Activated T-helper 17 cell treated with anti-CD3 and anti-CD28 coated beads, Interleukin-2, amount 50 U/mL, for 72 hours (primary cell): ENCODE measurements around the gene RPL23. TPM values are rescaled to one million over a fixed set of nuclear protein-coding genes. Genes with fewer than 3 reads are reported as not detected.

Source experiments
- ATAC-seq: fragments of 150-1000 bp; cut with Tn5 transposase; replicated peaks from 2 replicates; pipeline ENCODE4 v1.10.0; 2021; ENCODE audit warnings: mild to moderate bottlenecking, moderate library complexity
- H3K27ac Mint-ChIP-seq: one replicate; pipeline ENCODE4 v1.8.0; 2022; ENCODE audit warnings: mixed read lengths
- H3K27me3 Mint-ChIP-seq: one replicate; pipeline ENCODE4 v1.8.0; 2022; ENCODE audit warnings: mixed read lengths
- H3K36me3 Mint-ChIP-seq: one replicate; pipeline ENCODE4 v1.8.0; 2022; ENCODE audit warnings: low read depth, mild to moderate bottlenecking, mixed read lengths
- H3K4me1 Mint-ChIP-seq: one replicate; pipeline ENCODE4 v1.8.0; 2022; ENCODE audit warnings: mixed read lengths
- H3K4me3 Mint-ChIP-seq: one replicate; pipeline ENCODE4 v1.8.0; 2022; ENCODE audit warnings: mild to moderate bottlenecking, mixed read lengths
- H3K9me3 Mint-ChIP-seq: one replicate; pipeline ENCODE4 v1.8.0; 2022; ENCODE audit warnings: mixed read lengths
- total RNA-seq, 2 donors: library from RNA; stranded (reverse); gene quantifications; one replicate each; pipeline ENCODE4 v1.2.3, GENCODE V29; 2022

The RPL23 gene
- total RNA-seq, 2 donors from 2014 or later, result 1,686 to 2,077 TPM

DNA sequence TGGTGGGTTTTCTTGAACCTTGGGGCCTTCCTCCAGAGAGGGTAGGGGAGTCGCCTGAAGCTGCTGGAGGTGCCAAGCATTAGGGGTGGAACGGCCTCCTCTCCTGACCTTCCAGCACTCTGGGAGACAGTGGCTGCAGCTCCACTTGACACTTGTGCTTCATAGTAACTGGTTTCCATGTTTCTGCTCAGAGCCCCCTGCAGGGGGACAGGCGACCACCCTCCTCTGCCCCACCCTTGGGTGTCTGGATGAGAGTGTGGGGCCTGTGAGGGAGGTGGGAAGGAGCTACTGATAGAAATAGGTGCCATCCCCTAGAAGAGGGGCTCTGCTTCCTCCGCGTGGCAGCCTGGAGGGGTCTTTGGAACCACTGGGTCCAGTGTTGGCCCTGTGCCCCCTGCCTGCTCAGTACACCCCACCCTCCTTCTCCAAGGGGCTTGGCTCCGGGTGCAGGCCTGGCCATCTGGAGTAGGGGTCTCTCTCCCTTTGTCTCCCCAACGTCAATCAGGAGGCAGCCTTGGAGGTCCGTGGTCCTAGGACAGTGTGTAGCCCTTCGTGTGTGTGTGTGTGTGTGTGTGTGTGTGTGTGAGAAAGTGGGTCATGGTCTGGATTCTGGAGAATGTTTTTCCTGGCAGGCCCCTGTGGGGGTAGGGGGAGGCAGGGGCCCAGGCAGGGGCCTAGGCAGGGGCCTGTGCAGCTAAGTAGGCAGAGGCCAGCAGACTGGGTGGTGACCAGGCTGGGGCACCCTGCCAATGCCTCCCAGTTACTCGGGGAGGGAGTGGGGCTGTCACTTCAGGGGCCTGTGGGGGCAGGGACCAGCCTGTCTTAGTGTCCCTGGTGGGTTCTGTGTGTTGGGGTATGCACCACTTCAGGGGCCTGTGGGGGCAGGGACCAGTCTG, 21.2 kb upstream of the RPL23 start:
- peaks cover 44% of the 10 kb centered on the region for H3K4me1 Mint-ChIP-seq
- no peaks in the 10 kb centered on the region for H3K27me3 Mint-ChIP-seq
- H3K4me3 Mint-ChIP-seq, result peak overlapping the region; percentile 85
- H3K9me3 Mint-ChIP-seq, result no peaks in the 10 kb centered on the region
- peak overlapping the region; percentile 50 for H3K27ac Mint-ChIP-seq
- ATAC-seq, result no peak
- peaks cover 71% of the 10 kb centered on the region for H3K36me3 Mint-ChIP-seq

DNA sequence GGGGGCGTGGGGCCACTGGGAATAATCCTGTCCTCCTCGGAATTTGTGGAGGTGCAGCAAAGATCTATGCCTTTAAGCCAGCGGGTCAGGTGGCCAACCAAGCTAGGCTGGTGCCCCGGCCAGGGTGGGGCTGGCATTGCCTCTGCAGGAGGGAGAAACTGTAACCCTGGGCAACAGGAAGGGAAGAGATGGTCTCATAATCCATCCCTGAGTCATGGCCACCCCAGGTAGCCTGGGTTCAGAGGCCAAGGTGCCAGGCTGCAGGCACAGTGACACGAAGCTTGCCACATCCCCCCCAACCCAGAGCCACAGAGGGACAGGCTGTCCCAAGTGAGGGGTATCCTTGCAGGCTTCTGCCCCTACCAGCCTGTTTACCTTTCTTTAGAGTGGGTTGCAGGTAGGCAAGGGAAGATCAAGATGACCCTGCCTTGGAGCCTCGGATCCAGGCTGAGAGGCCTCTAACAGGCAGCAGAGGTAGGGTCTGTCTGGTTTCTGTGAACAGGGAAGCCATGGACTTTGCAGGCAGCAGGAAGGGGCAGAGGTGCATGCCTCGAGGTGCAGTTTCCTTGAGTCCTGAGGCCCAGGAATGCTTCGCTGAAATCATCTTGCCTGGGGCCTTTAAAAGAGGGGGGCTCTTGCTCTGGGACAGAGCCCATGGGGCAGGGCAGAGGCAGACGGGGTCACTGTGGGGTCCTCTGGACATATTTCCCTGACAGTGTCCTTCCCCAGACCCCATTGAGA, 20.3 kb upstream of the RPL23 start:
- no peaks in the 10 kb centered on the region for H3K9me3 Mint-ChIP-seq
- H3K4me3 Mint-ChIP-seq, result peak overlapping the region; percentile 85
- H3K27ac Mint-ChIP-seq, result peak overlapping the region; percentile 50
- peaks cover 69% of the 10 kb centered on the region for H3K36me3 Mint-ChIP-seq
- no peak for ATAC-seq
- no peaks in the 10 kb centered on the region for H3K27me3 Mint-ChIP-seq
- H3K4me1 Mint-ChIP-seq, result peaks cover 46% of the 10 kb centered on the region

DNA sequence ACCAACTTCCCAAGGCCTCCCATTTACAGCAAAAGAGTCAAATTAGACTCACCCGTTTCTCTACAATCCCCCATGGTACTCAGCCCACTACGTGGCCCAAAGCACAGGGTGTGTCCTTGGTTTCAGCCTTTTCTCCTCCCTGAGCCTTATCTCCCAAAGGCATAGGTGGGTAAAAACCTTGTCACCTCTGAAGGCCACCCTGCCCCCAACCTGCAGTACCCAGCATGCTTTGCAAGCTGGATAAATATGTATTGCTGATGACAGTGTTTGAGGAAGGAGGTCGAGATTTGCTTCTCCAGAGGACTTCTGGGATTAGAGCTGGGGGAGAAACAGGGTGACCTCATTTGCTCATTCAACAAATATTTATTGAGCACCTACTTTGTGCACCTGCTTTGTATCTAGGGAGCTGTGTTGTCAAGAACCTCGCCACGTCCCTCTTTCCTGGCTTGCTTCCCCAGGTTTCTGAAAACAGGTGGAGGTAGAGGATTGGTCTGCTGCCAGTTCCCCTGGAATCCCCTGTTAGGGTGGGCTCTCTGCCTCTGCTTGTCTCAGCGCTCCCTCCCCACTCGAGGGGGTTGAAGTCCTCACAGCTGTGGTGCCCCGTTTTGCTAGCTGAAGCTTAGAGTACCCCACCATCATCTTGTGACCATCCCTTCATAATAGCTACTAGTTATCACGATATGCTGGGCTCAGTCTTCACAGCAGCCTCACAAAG, 19.3 kb upstream of the RPL23 start:
- H3K4me3 Mint-ChIP-seq, result peak overlapping the region; percentile 85
- H3K9me3 Mint-ChIP-seq, result no peaks in the 10 kb centered on the region

DNA sequence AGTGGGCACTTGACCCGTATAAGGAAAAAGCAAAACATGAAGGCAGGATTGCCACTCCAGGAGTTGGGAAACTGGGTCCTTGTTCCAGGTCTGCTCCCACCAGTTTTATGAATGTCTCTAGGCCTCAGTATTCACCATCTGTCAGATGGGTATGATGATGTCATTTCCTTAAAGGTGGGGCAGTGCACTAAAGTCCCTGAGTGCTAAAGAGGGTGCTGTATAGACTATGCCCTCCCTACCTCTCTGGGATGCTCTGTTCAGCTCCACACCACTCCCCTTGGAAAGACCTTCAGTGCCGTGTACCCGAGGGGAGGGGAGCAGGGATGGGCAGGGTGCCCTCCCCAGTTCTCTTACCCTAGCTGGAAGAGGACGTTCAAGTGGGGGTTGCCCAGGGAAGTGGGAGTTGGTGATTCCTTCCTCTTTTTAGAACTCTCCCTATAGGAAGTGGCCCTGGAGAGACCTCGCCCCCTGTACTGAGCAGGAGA, 18.5 kb upstream of the RPL23 start:
- Mint-ChIP-seq H3K27ac (peak overlapping the region; percentile 76), H3K4me3 (peak overlapping the region; percentile 85), H3K27me3 (no peaks in the 10 kb centered on the region), H3K36me3 (peaks cover 72% of the 10 kb centered on the region), H3K4me1 (peaks cover 53% of the 10 kb centered on the region), H3K9me3 (no peaks in the 10 kb centered on the region)
- no peak for ATAC-seq

More for the DNA sequence above, 19.3 kb upstream of the RPL23 start:
- no peak for ATAC-seq
- peaks cover 47% of the 10 kb centered on the region for H3K4me1 Mint-ChIP-seq
- H3K27me3 Mint-ChIP-seq, result no peaks in the 10 kb centered on the region
- H3K27ac Mint-ChIP-seq, result peak overlapping the region; percentile 76
- H3K36me3 Mint-ChIP-seq, result peaks cover 69% of the 10 kb centered on the region

GRCh38 chr17:38871247-38872015, 17.9 kb upstream of the RPL23 start:
- Mint-ChIP-seq H3K27me3 (no peaks in the 10 kb centered on the region), H3K9me3 (no peaks in the 10 kb centered on the region), H3K27ac (peak overlapping the region; percentile 76), H3K4me3 (peak overlapping the region; percentile 85), H3K4me1 (peaks cover 47% of the 10 kb centered on the region), H3K36me3 (peaks cover 66% of the 10 kb centered on the region)
- peak; percentile 55 for ATAC-seq

- peaks cover 63% of the 10 kb centered on the region for H3K36me3 Mint-ChIP-seq
- H3K27me3 Mint-ChIP-seq, result no peaks in the 10 kb centered on the region
- H3K9me3 Mint-ChIP-seq, result no peaks in the 10 kb centered on the region
- peak overlapping the region; percentile 76 for H3K27ac Mint-ChIP-seq
- peak; percentile 44 for ATAC-seq
- peaks cover 47% of the 10 kb centered on the region for H3K4me1 Mint-ChIP-seq
- H3K4me3 Mint-ChIP-seq, result peak overlapping the region; percentile 85
Observed at GRCh38 chr17:38870259-38871165, 17.0 kb upstream of the RPL23 start.

- H3K27ac Mint-ChIP-seq, result peak within 1 kb of the TSS; percentile 100
- H3K27me3 Mint-ChIP-seq, result no peaks in the 10 kb centered on the region
- no peaks in the 10 kb centered on the region for H3K9me3 Mint-ChIP-seq
- peaks cover 63% of the 10 kb centered on the region for H3K36me3 Mint-ChIP-seq
- peak within 1 kb of the TSS; percentile 85 for H3K4me3 Mint-ChIP-seq
- peaks cover 47% of the 10 kb centered on the region for H3K4me1 Mint-ChIP-seq
- ATAC-seq, result peak; percentile 68
Observed at GRCh38 chr17:38869526-38870258, 16.2 kb upstream of the RPL23 start, which contains the start of gene LASP1. TSS of gene LASP1 (plus strand) at chr17:38870058. CDS start at chr17:38870190, 132 bp downstream.

DNA sequence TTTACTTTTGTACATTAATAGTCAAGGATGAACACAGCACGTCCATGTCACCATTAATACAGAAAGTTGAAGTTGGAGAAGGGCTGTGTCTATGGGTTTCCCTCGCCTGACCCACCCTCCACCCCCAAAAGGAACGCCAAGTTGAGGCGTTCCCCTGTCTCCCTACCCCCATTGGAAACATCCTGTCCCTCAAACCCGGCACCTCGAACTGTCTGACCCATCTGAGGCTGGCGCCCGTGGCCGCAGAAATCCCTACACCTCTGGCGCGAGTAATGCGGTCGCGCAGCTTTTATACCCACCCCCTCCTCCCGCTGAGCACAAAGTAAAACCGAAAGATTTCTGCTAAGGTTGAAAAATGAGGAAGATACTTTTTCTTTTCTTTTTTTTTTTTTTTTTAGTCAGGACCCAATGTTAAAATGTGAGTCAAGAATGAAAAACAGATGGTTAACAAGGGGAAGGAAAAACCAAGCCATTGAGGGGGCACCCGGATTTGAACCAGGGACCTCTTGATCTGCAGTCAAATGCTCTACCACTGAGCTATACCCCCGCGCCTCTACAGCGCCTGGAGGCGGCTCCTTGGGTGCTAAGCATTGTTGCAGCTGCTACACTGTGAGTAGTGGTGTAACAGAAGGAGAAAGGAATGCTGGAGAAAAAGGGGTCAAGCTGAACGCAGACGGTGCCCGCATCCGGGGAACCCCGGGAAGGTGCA, 15.4 kb upstream of the RPL23 start:
- ATAC-seq, result peak; percentile 65
- no peaks in the 10 kb centered on the region for H3K9me3 Mint-ChIP-seq
- H3K27me3 Mint-ChIP-seq, result no peaks in the 10 kb centered on the region
- H3K27ac Mint-ChIP-seq, result peak overlapping the region; percentile 100
- peak overlapping the region; percentile 85 for H3K4me3 Mint-ChIP-seq
- peaks cover 43% of the 10 kb centered on the region for H3K4me1 Mint-ChIP-seq
- peaks cover 60% of the 10 kb centered on the region for H3K36me3 Mint-ChIP-seq

- ATAC-seq, result no peak
- Mint-ChIP-seq H3K4me1 (peaks cover 35% of the 10 kb centered on the region), H3K9me3 (no peaks in the 10 kb centered on the region), H3K4me3 (peak overlapping the region; percentile 85), H3K27ac (peak overlapping the region; percentile 100), H3K36me3 (peaks cover 52% of the 10 kb centered on the region), H3K27me3 (no peaks in the 10 kb centered on the region)
Observed at GRCh38 chr17:38867968-38868816, 14.7 kb upstream of the RPL23 start.

GRCh38 chr17:38867179-38867967, 13.9 kb upstream of the RPL23 start:
- Mint-ChIP-seq H3K9me3 (no peaks in the 10 kb centered on the region), H3K27me3 (no peaks in the 10 kb centered on the region), H3K4me1 (peaks cover 28% of the 10 kb centered on the region), H3K4me3 (peak overlapping the region; percentile 85), H3K27ac (peak overlapping the region; percentile 100), H3K36me3 (peaks cover 44% of the 10 kb centered on the region)
- no peak for ATAC-seq
